ENCODE measurements around the gene VIM.

Gene VIM

GRCh38 chr10:17227367-17228090 is 512 bp upstream of the VIM start (continued):
- TF ChIP-seq, protein P1, sequence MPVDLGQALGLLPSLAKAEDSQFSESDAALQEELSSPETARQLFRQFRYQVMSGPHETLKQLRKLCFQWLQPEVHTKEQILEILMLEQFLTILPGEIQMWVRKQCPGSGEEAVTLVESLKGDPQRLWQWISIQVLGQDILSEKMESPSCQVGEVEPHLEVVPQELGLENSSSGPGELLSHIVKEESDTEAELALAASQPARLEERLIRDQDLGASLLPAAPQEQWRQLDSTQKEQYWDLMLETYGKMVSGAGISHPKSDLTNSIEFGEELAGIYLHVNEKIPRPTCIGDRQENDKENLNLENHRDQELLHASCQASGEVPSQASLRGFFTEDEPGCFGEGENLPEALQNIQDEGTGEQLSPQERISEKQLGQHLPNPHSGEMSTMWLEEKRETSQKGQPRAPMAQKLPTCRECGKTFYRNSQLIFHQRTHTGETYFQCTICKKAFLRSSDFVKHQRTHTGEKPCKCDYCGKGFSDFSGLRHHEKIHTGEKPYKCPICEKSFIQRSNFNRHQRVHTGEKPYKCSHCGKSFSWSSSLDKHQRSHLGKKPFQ (tag by site-specific recombination; IDR thresholded peaks at IDR 0.05) = no peak
- TF ChIP-seq ZNF266 (tag by site-specific recombination; IDR thresholded peaks at IDR 0.05; ENCODE audit: low read depth) (no peak), ZNF624 (tag by site-specific recombination; IDR thresholded peaks at IDR 0.05) (no peak), GLIS1 (tag by site-specific recombination; IDR thresholded peaks at IDR 0.05) (0 out of 2 replicates have a peak, but pooled peaks have one; percentile 32), MZF1 (tag by site-specific recombination; IDR thresholded peaks at IDR 0.05; ENCODE audit: borderline replicate concordance) (no peak; the same call in none of the 2 replicates), SCRT2 (tag by site-specific recombination; IDR thresholded peaks at IDR 0.05) (no peak; the same call in 1 of the 2 replicates), ZNF658 (tag by site-specific recombination; IDR thresholded peaks at IDR 0.05) (no peak), FEZF1 (tag by site-specific recombination; IDR thresholded peaks at IDR 0.05) (peak; percentile 89), ZSCAN30 (tag by site-specific recombination; IDR thresholded peaks at IDR 0.05) (peak; percentile 22; the same call in 1 of the 2 replicates), ZXDB (tag by site-specific recombination; IDR thresholded peaks at IDR 0.05) (peak; percentile 60), HOXA7 (CRISPR knock-in tag; IDR thresholded peaks at IDR 0.05; ENCODE audit: borderline replicate concordance) (no peak), ZNF843 (tag by site-specific recombination; IDR thresholded peaks at IDR 0.05) (peak; percentile 79), ZNF140 (tag by site-specific recombination; IDR thresholded peaks at IDR 0.05) (no peak), ZNF2 (tag by site-specific recombination; IDR thresholded peaks at IDR 0.05) (0 out of 2 replicates have a peak, but pooled peaks have one; percentile 14), ZNF416 (tag by site-specific recombination; IDR thresholded peaks at IDR 0.05) (no peak), ZNF366 (tag by site-specific recombination; conservative IDR thresholded peaks at IDR 0.05) (peak; percentile 47; the same call in 1 of the 2 replicates), ZNF792 (tag by site-specific recombination; IDR thresholded peaks at IDR 0.05) (no peak), ZNF596 (tag by site-specific recombination; IDR thresholded peaks at IDR 0.05) (0 out of 2 replicates have a peak, but pooled peaks have one; percentile 45), ZNF549 (tag by site-specific recombination; IDR thresholded peaks at IDR 0.05) (no peak), KLF10 (tag by site-specific recombination; IDR thresholded peaks at IDR 0.05) (peak; percentile 50; the same call in 1 of the 2 replicates), ZNF747 (tag by site-specific recombination; IDR thresholded peaks at IDR 0.05) (no peak), INSM2 (tag by site-specific recombination; IDR thresholded peaks at IDR 0.05) (peak; percentile 55; the same call in 1 of the 2 replicates)
- TF ChIP-seq, protein P2, sequence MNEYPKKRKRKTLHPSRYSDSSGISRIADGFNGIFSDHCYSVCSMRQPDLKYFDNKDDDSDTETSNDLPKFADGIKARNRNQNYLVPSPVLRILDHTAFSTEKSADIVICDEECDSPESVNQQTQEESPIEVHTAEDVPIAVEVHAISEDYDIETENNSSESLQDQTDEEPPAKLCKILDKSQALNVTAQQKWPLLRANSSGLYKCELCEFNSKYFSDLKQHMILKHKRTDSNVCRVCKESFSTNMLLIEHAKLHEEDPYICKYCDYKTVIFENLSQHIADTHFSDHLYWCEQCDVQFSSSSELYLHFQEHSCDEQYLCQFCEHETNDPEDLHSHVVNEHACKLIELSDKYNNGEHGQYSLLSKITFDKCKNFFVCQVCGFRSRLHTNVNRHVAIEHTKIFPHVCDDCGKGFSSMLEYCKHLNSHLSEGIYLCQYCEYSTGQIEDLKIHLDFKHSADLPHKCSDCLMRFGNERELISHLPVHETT (tag by site-specific recombination; IDR thresholded peaks at IDR 0.05) = no peak; the same call in 1 of the 2 replicates
- TF ChIP-seq, protein P3, sequence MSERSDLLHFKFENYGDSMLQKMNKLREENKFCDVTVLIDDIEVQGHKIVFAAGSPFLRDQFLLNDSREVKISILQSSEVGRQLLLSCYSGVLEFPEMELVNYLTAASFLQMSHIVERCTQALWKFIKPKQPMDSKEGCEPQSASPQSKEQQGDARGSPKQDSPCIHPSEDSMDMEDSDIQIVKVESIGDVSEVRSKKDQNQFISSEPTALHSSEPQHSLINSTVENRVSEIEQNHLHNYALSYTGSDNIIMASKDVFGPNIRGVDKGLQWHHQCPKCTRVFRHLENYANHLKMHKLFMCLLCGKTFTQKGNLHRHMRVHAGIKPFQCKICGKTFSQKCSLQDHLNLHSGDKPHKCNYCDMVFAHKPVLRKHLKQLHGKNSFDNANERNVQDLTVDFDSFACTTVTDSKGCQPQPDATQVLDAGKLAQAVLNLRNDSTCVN (tag by site-specific recombination; optimal IDR thresholded peaks at IDR 0.05) = no peak
- TF ChIP-seq, protein P4, sequence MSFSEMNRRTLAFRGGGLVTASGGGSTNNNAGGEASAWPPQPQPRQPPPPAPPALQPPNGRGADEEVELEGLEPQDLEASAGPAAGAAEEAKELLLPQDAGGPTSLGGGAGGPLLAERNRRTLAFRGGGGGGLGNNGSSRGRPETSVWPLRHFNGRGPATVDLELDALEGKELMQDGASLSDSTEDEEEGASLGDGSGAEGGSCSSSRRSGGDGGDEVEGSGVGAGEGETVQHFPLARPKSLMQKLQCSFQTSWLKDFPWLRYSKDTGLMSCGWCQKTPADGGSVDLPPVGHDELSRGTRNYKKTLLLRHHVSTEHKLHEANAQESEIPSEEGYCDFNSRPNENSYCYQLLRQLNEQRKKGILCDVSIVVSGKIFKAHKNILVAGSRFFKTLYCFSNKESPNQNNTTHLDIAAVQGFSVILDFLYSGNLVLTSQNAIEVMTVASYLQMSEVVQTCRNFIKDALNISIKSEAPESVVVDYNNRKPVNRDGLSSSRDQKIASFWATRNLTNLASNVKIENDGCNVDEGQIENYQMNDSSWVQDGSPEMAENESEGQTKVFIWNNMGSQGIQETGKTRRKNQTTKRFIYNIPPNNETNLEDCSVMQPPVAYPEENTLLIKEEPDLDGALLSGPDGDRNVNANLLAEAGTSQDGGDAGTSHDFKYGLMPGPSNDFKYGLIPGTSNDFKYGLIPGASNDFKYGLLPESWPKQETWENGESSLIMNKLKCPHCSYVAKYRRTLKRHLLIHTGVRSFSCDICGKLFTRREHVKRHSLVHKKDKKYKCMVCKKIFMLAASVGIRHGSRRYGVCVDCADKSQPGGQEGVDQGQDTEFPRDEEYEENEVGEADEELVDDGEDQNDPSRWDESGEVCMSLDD (tag by site-specific recombination; IDR thresholded peaks at IDR 0.05) = no peak
- TF ChIP-seq, protein P5, sequence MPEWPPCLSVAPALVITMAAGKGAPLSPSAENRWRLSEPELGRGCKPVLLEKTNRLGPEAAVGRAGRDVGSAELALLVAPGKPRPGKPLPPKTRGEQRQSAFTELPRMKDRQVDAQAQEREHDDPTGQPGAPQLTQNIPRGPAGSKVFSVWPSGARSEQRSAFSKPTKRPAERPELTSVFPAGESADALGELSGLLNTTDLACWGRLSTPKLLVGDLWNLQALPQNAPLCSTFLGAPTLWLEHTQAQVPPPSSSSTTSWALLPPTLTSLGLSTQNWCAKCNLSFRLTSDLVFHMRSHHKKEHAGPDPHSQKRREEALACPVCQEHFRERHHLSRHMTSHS (tag by site-specific recombination; IDR thresholded peaks at IDR 0.05) = no peak
- TF ChIP-seq, protein P6, sequence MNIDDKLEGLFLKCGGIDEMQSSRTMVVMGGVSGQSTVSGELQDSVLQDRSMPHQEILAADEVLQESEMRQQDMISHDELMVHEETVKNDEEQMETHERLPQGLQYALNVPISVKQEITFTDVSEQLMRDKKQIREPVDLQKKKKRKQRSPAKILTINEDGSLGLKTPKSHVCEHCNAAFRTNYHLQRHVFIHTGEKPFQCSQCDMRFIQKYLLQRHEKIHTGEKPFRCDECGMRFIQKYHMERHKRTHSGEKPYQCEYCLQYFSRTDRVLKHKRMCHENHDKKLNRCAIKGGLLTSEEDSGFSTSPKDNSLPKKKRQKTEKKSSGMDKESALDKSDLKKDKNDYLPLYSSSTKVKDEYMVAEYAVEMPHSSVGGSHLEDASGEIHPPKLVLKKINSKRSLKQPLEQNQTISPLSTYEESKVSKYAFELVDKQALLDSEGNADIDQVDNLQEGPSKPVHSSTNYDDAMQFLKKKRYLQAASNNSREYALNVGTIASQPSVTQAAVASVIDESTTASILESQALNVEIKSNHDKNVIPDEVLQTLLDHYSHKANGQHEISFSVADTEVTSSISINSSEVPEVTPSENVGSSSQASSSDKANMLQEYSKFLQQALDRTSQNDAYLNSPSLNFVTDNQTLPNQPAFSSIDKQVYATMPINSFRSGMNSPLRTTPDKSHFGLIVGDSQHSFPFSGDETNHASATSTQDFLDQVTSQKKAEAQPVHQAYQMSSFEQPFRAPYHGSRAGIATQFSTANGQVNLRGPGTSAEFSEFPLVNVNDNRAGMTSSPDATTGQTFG (tag by site-specific recombination; IDR thresholded peaks at IDR 0.05; ENCODE audit: borderline replicate concordance) = no peak

Data from HEK293 (cell line).